SK-N-SH (cell line): ENCODE measurements around the gene TRMT44. TPM values are rescaled to one million over a fixed set of nuclear protein-coding genes. Genes with fewer than 3 reads are reported as not detected.

Experiments used
- CTCF ChIA-PET: fragments of 300-600, 350-600 bp; formaldehyde crosslinking; extraction: SDS; loops from one replicate; lab custom pipeline; 2021; lab: Yijun Ruan, JAX
- POLR2A ChIA-PET: fragments of 350-600 bp; sonication (Branson Sonifier 250); formaldehyde crosslinking; extraction: SDS; loops from one replicate; lab custom pipeline; 2020; ENCODE audit warnings: antibody characterized with exemption, inconsistent platforms; lab: Yijun Ruan, JAX
- DNase-seq: peaks from one replicate; pipeline ENCODE4 v3.0.0; 2012
- H2AFZ ChIP-seq: fragments of 200-600 bp; sonication (generic); 2 replicates; pipeline ENCODE4 v1.8.1; 2016; ENCODE audit warnings: antibody characterized with exemption, mild to moderate bottlenecking, low read depth
- H3F3A ChIP-seq: fragments of 200-600 bp; sonication (generic); replicated peaks from 2 replicates; pipeline ENCODE3; 2016; ENCODE audit warnings: antibody characterized with exemption, mild to moderate bottlenecking; ENCODE audit not compliant: insufficient read depth
- H3K27ac ChIP-seq, 2 experiments: fragments of 200-500 bp in 1 of 2; fragments of 200-600 bp in 1 of 2; sonication (Bioruptor generic) in 1 of 2; sonication (generic), shearing (Covaris generic) in 1 of 2; 2 replicates each; pipeline versions ENCODE4 v1.5.1 to v1.6.1; 2014 to 2016; ENCODE audit warnings: low read depth in 2 of 2, inconsistent platforms in 1 of 2, low read length in 1 of 2, mild to moderate bottlenecking in 1 of 2, mixed read lengths in 1 of 2
- H3K27me3 ChIP-seq: fragments of 200-600 bp; sonication (generic), shearing (Covaris generic); 2 replicates; pipeline ENCODE4 v1.6.1; 2016; ENCODE audit warnings: mixed run types; ENCODE audit not compliant: insufficient read depth
- H3K36me3 ChIP-seq, 2 experiments: fragments of 200-500 bp in 1 of 2; fragments of 200-600 bp in 1 of 2; sonication (Bioruptor generic) in 1 of 2; sonication (generic) in 1 of 2; replicated peaks in 1 of 2; 2 replicates each; pipeline versions ENCODE3 to v1.5.1; 2014 to 2016; ENCODE audit warnings: low read length in 1 of 2, mild to moderate bottlenecking in 1 of 2; ENCODE audit not compliant: insufficient read depth in 2 of 2, control insufficient read depth in 1 of 2
- H3K4me1 ChIP-seq, 2 experiments: fragments of 200-500 bp in 1 of 2; fragments of 200-600 bp in 1 of 2; sonication (Bioruptor generic) in 1 of 2; sonication (generic), shearing (Covaris generic) in 1 of 2; 2 replicates each; pipeline versions ENCODE4 v1.5.1 to v1.6.1; 2014 to 2016; ENCODE audit warnings: low read depth in 1 of 2, low read length in 1 of 2, mixed run types in 1 of 2; ENCODE audit not compliant: insufficient read depth in 2 of 2, control insufficient read depth in 1 of 2
- H3K4me2 ChIP-seq: fragments of 200-600 bp; sonication (generic), shearing (Covaris generic); 2 replicates; pipeline ENCODE4 v1.6.1; 2017; ENCODE audit warnings: mixed run types
- H3K4me3 ChIP-seq, 2 experiments: fragments of 200-500 bp in 1 of 2; fragments of 200-600 bp in 1 of 2; sonication (Bioruptor generic) in 1 of 2; sonication (generic), shearing (Covaris generic) in 1 of 2; 2 replicates each; pipeline versions ENCODE4 v1.5.1 to v1.8.1; 2014 to 2016; ENCODE audit warnings: low read depth in 2 of 2, inconsistent platforms in 1 of 2, low read length in 1 of 2, mild to moderate bottlenecking in 1 of 2, mixed read lengths in 1 of 2, moderate library complexity in 1 of 2
- H3K79me2 ChIP-seq: fragments of 200-600 bp; sonication (generic); 2 replicates; pipeline ENCODE4 v1.8.1; 2017; ENCODE audit warnings: mild to moderate bottlenecking; ENCODE audit not compliant: insufficient read depth
- H3K9ac ChIP-seq: fragments of 200-600 bp; sonication (generic); 2 replicates; pipeline ENCODE4 v1.6.1; 2017; ENCODE audit warnings: mixed run types
- H3K9me2 ChIP-seq: fragments of 200-600 bp; sonication (generic); 2 replicates; pipeline ENCODE4 v1.6.1; 2017; ENCODE audit warnings: mixed run types
- H3K9me3 ChIP-seq: fragments of 200-600 bp; sonication (generic); 2 replicates; pipeline ENCODE4 v1.6.1; 2017; ENCODE audit warnings: mixed run types, mild to moderate bottlenecking, moderate library complexity
- H4K20me1 ChIP-seq: fragments of 200-600 bp; sonication (generic); 2 replicates; pipeline ENCODE4 v1.6.1; 2017; ENCODE audit warnings: mild to moderate bottlenecking, mixed run types; ENCODE audit not compliant: insufficient read depth
- CHD2 ChIP-seq: fragments of 150-350 bp; IDR thresholded peaks from 2 replicates; pipeline ENCODE4 v1.6.1; 2018; ENCODE audit warnings: low read length; ENCODE audit not compliant: partially characterized antibody
- EP300 ChIP-seq, 2 experiments: IDR thresholded peaks; 2 replicates each; pipeline versions ENCODE4 v1.4.0 to v1.6.1; 2012; ENCODE audit warnings: borderline replicate concordance in 1 of 2, low read depth in 1 of 2, low read length in 1 of 2
- FOSL2 ChIP-seq: IDR thresholded peaks from 2 replicates; pipeline ENCODE4 v1.4.0; 2012; ENCODE audit warnings: low read depth, mild to moderate bottlenecking, moderate library complexity, borderline replicate concordance
- MEF2A ChIP-seq: IDR thresholded peaks from 2 replicates; pipeline ENCODE4 v1.4.0; 2012; ENCODE audit warnings: low read depth, borderline replicate concordance
- MXI1 ChIP-seq: IDR thresholded peaks from 2 replicates; pipeline ENCODE4 v1.6.1; 2012; ENCODE audit warnings: mild to moderate bottlenecking, low read depth, low read length, improper control_type of control experiment
- NFIC ChIP-seq: IDR thresholded peaks from 2 replicates; pipeline ENCODE4 v1.4.0; 2012; ENCODE audit warnings: borderline replicate concordance
- RAD21 ChIP-seq: IDR thresholded peaks from 2 replicates; pipeline ENCODE4 v1.6.1; 2012; ENCODE audit warnings: mild to moderate bottlenecking, low read length
- RCOR1 ChIP-seq: fragments of 150-350 bp; IDR thresholded peaks from 2 replicates; pipeline ENCODE4 v1.6.1; 2017; ENCODE audit warnings: antibody characterized with exemption, low read length
- RXRA ChIP-seq: IDR thresholded peaks from 2 replicates; pipeline ENCODE4 v1.4.0; 2012; ENCODE audit warnings: low read depth, mild to moderate bottlenecking, borderline replicate concordance
- TAF1 ChIP-seq: IDR thresholded peaks from 2 replicates; pipeline ENCODE4 v1.6.1; 2012; ENCODE audit warnings: low read depth, mild to moderate bottlenecking, low read length, moderate library complexity, borderline replicate concordance
- YY1 ChIP-seq: IDR thresholded peaks from 2 replicates; pipeline ENCODE4 v1.4.0; 2012; ENCODE audit warnings: low read depth, mild to moderate bottlenecking
- WGBS: methylation state at CpG from one replicate; pipeline ENCODE4 v1.1.6; 2017; ENCODE audit warnings: low lambda C conversion rate; 5-methylcytosine and 5-hydroxymethylcytosine counted together
- polyA plus RNA-seq, 3 experiments: library from polyadenylated mRNA; depleted of rRNA; stranded (reverse); fragments of >200 nt; gene quantifications; 2 replicates each; pipeline ENCODE4 v1.2.3, GENCODE V29; 2012
- TF ChIP-seq, protein P1 (sequence below): IDR thresholded peaks from 2 replicates; pipeline ENCODE4 v1.6.1; 2012; ENCODE audit warnings: mild to moderate bottlenecking, low read depth, low read length, moderate library complexity
- TF ChIP-seq, protein P2 (sequence below): fragments of 150-350 bp; IDR thresholded peaks from 2 replicates; pipeline ENCODE4 v1.6.1; 2016; ENCODE audit warnings: mild to moderate bottlenecking, low read depth, low read length
- TF ChIP-seq, protein P3 (sequence below): IDR thresholded peaks from 2 replicates; pipeline ENCODE4 v1.4.0; 2012; ENCODE audit warnings: low read depth
- TF ChIP-seq, protein P4 (sequence below): IDR thresholded peaks from 2 replicates; pipeline ENCODE4 v1.4.0; 2012; ENCODE audit warnings: low read depth, borderline replicate concordance

Gene TRMT44
- polyA plus RNA-seq, 1 of the 3 experiments (the other 2 are of a cell fraction): 6.0 TPM

DNA sequence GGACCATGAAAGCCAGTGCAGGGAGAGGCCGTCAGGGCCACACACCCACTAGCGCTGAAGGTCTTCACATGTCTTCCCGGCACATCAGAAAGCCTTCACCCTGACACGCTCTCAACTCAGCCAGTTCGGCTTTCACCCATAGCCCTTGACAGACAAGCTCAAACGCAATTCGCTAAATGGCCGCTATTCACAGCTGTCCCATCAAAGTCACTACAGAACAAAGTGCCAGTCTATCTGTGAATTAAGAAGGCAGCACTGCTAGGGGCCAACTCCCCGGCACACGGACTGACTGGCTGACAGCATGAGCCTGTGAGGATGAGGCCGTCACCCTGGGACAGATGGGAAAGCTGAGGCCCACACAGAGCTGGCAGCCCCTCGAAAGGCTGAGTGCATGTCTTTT, 45.8 kb upstream of the TRMT44 start:
- Histone ChIP-seq H3K4me3 (no peak overlapping the region), H3K9ac (no peak overlapping the region), H3K79me2 (no peaks in the 10 kb centered on the region), H3K4me2 (no peak overlapping the region), H3K9me2 (no peaks in the 10 kb centered on the region), H3K9me3 (no peaks in the 10 kb centered on the region), H4K20me1 (no peaks in the 10 kb centered on the region), H2AFZ (no peak overlapping the region), H3K27ac (peak overlapping the region; percentile 86 to 88; a peak in 1 of 4 replicates), H3F3A (peaks cover 12% of the 10 kb centered on the region), H3K4me1 (peaks cover 14 to 44% of the 10 kb centered on the region in 2 experiments), H3K27me3 (no peaks in the 10 kb centered on the region), H3K36me3 (peaks cover 11 to 22% of the 10 kb centered on the region in 2 experiments)
- TF ChIP-seq MEF2A: no peak
- TF ChIP-seq, protein P1, sequence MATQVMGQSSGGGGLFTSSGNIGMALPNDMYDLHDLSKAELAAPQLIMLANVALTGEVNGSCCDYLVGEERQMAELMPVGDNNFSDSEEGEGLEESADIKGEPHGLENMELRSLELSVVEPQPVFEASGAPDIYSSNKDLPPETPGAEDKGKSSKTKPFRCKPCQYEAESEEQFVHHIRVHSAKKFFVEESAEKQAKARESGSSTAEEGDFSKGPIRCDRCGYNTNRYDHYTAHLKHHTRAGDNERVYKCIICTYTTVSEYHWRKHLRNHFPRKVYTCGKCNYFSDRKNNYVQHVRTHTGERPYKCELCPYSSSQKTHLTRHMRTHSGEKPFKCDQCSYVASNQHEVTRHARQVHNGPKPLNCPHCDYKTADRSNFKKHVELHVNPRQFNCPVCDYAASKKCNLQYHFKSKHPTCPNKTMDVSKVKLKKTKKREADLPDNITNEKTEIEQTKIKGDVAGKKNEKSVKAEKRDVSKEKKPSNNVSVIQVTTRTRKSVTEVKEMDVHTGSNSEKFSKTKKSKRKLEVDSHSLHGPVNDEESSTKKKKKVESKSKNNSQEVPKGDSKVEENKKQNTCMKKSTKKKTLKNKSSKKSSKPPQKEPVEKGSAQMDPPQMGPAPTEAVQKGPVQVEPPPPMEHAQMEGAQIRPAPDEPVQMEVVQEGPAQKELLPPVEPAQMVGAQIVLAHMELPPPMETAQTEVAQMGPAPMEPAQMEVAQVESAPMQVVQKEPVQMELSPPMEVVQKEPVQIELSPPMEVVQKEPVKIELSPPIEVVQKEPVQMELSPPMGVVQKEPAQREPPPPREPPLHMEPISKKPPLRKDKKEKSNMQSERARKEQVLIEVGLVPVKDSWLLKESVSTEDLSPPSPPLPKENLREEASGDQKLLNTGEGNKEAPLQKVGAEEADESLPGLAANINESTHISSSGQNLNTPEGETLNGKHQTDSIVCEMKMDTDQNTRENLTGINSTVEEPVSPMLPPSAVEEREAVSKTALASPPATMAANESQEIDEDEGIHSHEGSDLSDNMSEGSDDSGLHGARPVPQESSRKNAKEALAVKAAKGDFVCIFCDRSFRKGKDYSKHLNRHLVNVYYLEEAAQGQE: no peak
- ChIA-PET POLR2A (interaction anchor here (0.9 kb wide), 1 partner anchor 9 kb away, joined by 3 read pairs; no protein-coding TSS in a partner anchor), CTCF (interaction anchor here (0.6 to 6.8 kb wide), 6 partner anchors 9 to 218 kb away, joined by 3 to 41 read pairs (median 10); no protein-coding TSS in a partner anchor)
- WGBS: 95% methylated on average over 8 of the region's 12 CpGs
- no peak for DNase-seq

DNA sequence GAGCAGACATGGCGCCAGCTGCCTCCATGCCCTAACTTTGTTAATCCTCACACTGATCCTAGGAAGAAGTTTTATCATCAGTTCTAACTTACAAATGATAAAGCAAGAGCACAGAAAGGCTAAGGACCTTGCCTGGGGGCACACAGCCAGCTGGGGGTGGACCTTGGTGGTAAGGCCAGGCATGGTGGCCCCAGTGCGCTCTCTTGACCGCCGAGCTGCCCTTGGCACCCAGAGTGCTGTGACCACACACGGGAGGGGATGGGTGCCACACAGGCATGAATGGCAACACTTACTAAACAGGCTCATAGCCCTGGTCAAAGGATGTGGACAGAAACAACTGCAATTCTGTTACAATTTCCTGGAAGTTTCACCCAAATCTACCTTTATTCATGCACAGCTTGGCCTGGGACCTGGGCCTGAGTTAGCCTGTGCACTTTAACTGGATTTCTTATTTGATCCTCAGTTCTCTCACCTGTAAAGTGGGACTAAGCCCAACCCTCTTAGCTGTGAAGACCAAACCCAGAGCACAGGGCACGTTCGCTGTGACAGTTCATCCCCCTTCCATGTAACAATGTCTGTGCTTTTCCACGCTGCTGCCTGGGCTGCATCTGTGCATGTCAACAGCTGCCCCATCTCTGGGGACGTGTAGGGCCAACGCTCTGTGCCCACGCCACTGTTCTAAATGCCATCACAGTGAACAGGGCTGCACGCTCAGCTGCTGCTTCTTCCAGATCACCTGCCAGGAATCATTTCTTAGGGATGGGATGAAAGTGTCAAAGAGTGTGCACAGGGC, 44.9 kb upstream of the TRMT44 start:
- Histone ChIP-seq H3K9ac (no peak overlapping the region), H3K9me3 (no peaks in the 10 kb centered on the region), H3K4me3 (no peak overlapping the region), H3K36me3 (peaks cover 11 to 19% of the 10 kb centered on the region in 2 experiments), H3K27ac (no peak overlapping the region), H3F3A (peaks cover 12% of the 10 kb centered on the region), H4K20me1 (no peaks in the 10 kb centered on the region), H3K9me2 (no peaks in the 10 kb centered on the region), H2AFZ (no peak overlapping the region), H3K79me2 (no peaks in the 10 kb centered on the region), H3K4me1 (peaks cover 14 to 38% of the 10 kb centered on the region in 2 experiments), H3K4me2 (no peak overlapping the region), H3K27me3 (no peaks in the 10 kb centered on the region)
- ChIA-PET CTCF (interaction anchor here (1.1 to 6.8 kb wide), 5 partner anchors 8 to 219 kb away, joined by 3 to 41 read pairs (median 13); no protein-coding TSS in a partner anchor), POLR2A (no interaction called here)
- 94% methylated on average over 10 of the region's 12 CpGs for WGBS
- no peak for DNase-seq
- TF ChIP-seq NFIC: no peak
- no peak for TF ChIP-seq RAD21
- TF ChIP-seq, protein P2, sequence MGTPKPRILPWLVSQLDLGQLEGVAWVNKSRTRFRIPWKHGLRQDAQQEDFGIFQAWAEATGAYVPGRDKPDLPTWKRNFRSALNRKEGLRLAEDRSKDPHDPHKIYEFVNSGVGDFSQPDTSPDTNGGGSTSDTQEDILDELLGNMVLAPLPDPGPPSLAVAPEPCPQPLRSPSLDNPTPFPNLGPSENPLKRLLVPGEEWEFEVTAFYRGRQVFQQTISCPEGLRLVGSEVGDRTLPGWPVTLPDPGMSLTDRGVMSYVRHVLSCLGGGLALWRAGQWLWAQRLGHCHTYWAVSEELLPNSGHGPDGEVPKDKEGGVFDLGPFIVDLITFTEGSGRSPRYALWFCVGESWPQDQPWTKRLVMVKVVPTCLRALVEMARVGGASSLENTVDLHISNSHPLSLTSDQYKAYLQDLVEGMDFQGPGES: no peak
- TF ChIP-seq EP300 (IDR thresholded peaks at IDR 0.05; ENCODE audit: borderline replicate concordance in 1 of 2, low read depth in 1 of 2, low read length in 1 of 2): no peak
- TF ChIP-seq MXI1: no peak
- TF ChIP-seq, protein P3, sequence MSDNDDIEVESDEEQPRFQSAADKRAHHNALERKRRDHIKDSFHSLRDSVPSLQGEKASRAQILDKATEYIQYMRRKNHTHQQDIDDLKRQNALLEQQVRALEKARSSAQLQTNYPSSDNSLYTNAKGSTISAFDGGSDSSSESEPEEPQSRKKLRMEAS: no peak
- TF ChIP-seq RCOR1: no peak
- no peak for TF ChIP-seq CHD2
- TF ChIP-seq RXRA: no peak
- no peak for TF ChIP-seq FOSL2
- TF ChIP-seq, protein P4, sequence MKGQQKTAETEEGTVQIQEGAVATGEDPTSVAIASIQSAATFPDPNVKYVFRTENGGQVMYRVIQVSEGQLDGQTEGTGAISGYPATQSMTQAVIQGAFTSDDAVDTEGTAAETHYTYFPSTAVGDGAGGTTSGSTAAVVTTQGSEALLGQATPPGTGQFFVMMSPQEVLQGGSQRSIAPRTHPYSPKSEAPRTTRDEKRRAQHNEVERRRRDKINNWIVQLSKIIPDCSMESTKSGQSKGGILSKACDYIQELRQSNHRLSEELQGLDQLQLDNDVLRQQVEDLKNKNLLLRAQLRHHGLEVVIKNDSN: no peak
- TF ChIP-seq, protein P1: no peak
- TF ChIP-seq YY1: no peak
- TF ChIP-seq TAF1: no peak
